DND-41 (cell line): Measurements from ENCODE around the gene DEPDC4.

Source experiments
- CTCF ChIP-seq: IDR thresholded peaks from 2 replicates; pipeline ENCODE4 v1.5.1; 2012; ENCODE audit warnings: borderline replicate concordance, low read length, moderate library complexity, mild to moderate bottlenecking; ENCODE audit not compliant: poor library complexity, severe bottlenecking; ENCODE audit errors: extremely low read depth
- EZH2 ChIP-seq: IDR thresholded peaks from 3 replicates; pipeline ENCODE4 v1.6.1; 2012; ENCODE audit warnings: borderline replicate concordance, low read depth, mild to moderate bottlenecking, moderate library complexity, low read length, inconsistent platforms; ENCODE audit not compliant: severe bottlenecking

- TF ChIP-seq EZH2 (no peak), CTCF (no peak)
Observed at GRCh38 chr12:100290016-100290415, 23.1 kb upstream of the DEPDC4 start.
